ENCODE results near the gene ADAP1. TPM values are rescaled to one million over a fixed set of nuclear protein-coding genes. Genes with fewer than 3 reads are reported as not detected.

ADAP1 gene
- total RNA-seq, 1 donor from 2014 or later: 5.9 TPM

DNA sequence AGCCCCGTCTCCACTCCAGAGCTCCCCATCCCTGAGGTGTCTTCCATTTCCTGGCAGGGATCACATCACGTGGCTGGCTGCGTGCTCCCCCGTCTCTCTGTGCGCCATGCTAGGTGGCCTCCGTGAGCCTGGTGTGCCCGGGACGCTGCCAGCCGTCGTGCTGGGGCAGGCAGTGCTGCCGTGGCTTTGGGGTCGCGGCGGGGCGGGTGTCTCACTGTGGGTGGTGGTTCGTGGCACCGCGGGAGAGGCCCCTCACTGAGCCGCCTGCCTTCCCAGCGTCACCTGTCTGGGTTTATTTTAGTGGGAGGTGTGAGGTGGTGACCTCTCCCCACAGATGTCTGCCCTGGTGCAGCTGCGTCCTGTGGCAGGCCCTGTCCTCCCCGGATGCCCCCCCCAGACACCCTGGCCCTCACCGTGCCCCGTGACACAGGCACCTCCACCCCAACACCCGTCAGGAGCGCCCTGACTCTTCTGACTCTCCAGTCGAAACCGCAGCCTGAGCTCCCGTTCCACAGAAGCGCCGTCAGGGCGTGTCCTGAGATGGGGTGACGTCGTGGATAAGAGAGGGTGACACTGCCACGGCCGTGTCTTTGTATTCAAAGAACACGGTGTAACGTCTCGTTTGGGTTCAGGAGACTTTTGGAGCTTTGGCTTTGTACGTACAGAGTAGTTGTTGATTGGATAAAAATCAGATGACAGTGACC is 60.2 kb downstream of the ADAP1 start:
- DNase-seq: no peak

- DNase-seq: no peak
Measured at GRCh38 chr7:893686-894085, 60.8 kb downstream of the ADAP1 start.

DNA sequence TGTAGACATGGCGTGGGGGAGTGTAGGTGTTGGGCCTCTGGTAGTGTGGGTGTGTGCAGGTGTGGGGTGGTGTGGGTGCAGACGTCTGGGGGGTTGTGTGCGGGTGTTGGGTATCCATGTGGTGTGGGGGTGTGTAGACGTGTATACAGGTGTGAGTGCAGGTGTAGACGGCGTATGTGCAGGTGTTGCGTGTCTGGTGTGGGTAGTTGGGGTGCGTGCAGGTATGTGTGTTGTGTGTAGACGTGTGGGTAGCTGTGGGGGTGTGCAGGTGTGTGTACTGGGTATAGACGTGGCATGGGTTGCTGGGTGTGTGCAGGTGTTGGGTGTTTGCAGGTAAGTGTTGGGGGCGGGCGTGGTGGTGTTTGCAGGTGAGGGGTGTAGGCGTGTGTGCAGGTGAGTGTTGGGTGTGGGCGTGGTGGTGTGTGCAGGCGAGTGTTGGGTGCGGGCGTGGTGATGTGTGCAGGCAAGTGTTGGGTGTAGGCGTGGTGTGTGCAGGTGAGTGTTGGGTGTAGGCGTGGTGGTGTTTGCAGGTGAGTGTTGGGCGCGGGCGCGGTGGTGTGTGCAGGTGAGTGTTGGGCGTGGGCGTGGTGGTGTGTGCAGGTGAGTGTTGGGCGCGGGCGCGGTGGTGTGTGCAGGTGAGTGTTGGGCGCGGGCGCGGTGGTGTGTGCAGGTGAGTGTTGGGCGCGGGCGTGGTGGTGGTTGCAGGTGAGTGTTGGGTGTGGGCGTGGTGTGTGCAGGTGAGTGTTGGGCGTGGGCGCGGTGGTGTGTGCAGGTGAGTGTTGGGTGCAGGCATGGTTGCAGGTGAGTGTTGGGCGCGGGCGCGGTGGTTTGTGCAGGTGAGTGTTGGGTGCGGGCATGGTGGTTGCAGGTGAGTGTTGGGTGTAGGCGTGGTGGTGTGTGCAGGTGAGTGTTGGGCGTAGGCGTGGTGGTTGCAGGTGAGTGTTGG is 61.6 kb downstream of the ADAP1 start:
- DNase-seq: no peak

- DNase-seq: no peak
Measured at GRCh38 chr7:891805-892204, 62.7 kb downstream of the ADAP1 start.

GRCh38 chr7:891291-891690 is 63.2 kb downstream of the ADAP1 start:
- no peak for DNase-seq

DNA sequence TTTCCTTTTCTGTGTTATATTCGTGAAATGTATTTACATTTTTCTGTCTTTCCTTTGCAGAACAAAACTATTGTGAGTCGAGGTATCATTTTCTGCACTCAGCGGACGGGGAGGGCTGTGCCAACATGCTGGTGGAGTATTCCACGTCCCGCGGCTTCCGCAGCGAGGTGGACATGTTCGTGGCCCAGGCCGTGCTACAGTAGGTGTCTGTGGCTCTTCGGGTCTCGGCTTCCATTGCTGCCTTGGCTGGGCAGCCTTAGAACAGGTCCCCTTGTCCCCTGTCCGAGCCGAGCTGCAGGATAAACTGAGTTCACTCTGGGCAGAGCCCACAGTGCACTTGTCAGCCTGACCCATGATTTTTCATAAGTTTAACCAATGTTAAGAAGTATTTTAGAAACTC is 63.6 kb downstream of the ADAP1 start:
- DNase-seq: no peak

- DNase-seq: no peak
Measured at GRCh38 chr7:889391-889790, 65.1 kb downstream of the ADAP1 start.

DNA sequence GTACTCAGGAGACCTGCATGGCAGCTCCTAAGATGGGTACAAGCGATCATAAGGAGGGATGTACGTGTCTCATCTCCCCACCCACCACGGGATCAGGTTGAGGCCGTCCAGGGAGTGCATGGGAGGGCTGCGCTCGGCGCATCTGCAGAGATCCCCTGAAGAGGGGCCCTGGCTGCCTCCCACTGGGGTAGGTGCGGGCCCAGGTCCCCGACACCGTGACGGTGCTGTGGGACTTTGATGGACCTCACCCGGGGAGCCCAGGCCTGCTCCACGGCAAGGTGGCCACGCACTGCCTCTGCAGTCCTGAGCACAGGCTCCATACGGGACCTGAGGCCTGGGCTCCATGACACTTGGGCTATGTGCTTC is 65.5 kb downstream of the ADAP1 start:
- DNase-seq: no peak

GRCh38 chr7:888081-889024 is 66.1 kb downstream of the ADAP1 start:
- DNase-seq: no peak

- DNase-seq: no peak
Measured at GRCh38 chr7:887488-887820, 67.0 kb downstream of the ADAP1 start.

DNA sequence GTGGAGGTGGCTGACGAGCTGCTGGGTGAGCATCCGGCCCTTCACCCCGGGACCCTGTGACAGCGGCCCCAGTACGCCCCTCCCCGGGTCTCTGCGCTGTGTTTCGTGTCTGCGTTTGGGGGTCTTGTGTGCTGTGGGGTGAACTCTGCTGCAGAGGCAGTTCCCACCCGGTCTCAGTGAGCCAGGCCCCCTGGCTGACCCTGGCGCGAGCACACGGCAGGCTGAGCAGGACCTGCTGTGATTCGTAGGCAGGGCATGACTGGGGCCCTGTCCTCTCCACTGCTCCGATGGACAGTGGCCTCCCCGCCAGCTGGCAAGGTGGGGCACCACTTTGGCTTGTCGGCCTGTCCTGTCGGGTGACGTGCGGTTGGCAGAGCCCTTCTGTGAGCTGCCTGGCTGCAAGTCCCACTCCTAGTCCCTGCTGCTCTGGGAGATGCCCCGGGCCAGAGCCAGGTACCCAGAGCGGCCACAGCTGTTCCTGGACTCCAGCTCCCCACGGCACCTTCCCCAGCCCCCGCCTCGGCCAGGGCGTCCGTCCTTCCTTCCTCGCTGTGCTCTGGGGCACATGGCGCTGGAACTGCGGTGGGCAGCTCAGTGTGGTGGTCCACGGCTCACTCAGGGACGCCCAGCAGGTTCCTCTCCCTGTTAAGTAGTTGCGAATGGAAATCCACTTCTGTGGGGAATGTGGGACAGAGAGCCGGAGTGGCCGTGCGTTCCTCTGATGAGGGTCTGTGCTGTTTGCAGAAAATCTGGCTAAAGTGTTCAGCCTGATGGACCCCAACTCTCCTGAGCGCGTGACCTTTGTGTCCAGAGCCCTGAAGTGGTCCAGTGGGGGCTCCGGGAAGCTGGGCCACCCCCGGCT is 67.6 kb downstream of the ADAP1 start:
- DNase-seq: no peak

- no peak for DNase-seq
Measured at GRCh38 chr7:885893-886625, 68.4 kb downstream of the ADAP1 start.

- DNase-seq: no peak
Measured at GRCh38 chr7:885261-885892, 69.1 kb downstream of the ADAP1 start.

DNA sequence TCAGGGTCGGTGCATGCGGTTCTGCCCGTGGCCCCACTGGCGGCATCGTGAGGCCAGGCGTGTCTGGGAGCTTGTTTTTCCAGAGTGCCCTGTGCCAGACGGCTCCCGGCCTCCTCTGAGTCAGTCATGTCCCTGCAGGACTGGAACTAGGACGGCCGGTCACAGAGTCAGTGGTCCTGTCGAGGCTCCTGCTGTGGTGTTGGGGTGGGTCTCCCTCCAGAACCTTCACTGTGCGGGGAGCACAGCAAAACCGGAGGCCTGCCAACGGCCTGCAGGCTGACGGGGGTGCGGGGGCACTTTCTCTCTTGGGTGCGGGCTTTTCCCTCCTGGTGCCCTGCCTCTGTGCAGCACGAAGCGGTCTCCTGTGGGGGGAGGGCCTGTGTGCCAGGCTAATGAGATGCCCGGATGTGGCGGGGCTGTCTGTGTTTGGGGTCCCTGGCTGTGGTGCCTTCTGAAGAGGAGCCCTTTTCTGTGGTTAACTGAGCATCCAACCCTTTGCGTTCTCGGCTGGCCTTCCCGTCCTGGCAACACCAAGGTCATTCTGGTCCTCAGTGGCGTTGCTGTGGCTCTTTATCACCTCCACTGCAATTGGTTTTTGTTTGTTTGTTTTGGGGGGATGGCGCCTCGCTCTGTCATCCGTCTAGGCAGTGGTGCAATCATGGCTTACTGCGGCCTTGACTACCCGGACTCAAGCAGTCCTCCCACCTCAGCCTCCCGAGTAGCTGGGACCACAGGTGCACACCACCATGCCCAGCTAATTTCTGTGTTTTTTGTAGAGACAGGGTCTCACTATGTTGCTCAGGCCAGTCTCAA is 70.1 kb downstream of the ADAP1 start:
- DNase-seq: no peak

DNA sequence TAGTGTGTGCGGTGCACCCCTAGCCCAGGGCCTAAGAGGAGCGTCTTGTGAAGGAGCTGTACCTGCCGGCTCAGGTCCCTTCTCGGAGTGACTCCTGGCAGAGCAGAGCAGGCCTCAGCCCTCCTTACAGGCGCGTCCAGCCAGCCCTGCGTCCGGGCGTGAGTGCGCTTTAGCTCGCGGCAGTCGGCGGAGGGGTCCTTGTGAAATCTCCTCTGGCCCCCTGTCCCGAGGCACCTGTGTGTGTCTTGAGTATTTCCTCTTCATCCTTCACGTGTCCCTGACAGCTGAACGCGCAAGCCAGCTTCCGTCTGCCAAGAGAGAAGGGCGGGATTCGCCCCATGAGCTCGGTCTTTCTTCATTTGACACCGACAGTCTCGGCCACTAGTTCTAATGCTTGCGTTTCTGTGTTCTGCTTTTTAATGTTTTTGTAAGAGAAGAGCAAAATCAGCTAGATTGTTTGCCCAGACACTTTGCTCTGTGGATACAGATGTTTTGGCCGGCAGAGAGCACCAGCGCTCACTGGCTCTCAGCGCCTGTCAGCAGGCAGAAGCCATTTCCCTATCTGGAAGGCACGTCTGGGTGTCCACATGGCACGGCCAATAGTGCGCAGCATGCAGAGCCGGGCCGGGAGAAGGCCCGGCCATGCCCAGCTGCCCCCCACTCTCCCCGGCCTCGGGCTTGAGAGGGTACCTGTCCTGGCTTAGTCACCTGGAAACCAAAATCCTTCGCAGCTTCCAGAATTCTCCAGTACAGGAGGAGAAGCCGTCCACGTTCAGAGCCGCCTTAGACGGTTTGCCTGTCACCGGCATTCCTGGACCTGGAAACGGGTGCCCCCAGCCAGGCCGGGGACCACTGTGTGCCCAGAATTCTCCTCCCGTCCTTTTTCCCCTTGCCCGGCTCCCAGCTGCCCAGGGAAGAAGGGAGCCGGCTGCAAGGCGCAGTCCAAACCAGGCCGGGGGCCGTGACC is 71.1 kb downstream of the ADAP1 start:
- DNase-seq: no peak

GRCh38 chr7:882336-883035 is 72.0 kb downstream of the ADAP1 start:
- DNase-seq: no peak

GRCh38 chr7:881441-882234 is 72.8 kb downstream of the ADAP1 start:
- no peak for DNase-seq

Data from skin of body (tissue), 2 donors.